Measurements from ENCODE around the gene FOXI1.
"Not testable (repeated sequence)": the region's sequence is repeated elsewhere in the genome, so short reads cannot be mapped to it uniquely, and the experiment has no call there.

The FOXI1 gene

GRCh38 chr5:170092455-170093101 lies 13.1 kb upstream of the FOXI1 start:
- no peak for DNase-seq (ENCODE audit: extremely low read depth, low read depth)
- TF ChIP-seq CTCF (IDR thresholded peaks at IDR 0.05; ENCODE audit: low read depth, low read length) = no peak

GRCh38 chr5:170094329-170094728 lies 11.4 kb upstream of the FOXI1 start:
- DNase-seq (ENCODE audit: extremely low read depth, low read depth) = not testable (repeated sequence)

DNA sequence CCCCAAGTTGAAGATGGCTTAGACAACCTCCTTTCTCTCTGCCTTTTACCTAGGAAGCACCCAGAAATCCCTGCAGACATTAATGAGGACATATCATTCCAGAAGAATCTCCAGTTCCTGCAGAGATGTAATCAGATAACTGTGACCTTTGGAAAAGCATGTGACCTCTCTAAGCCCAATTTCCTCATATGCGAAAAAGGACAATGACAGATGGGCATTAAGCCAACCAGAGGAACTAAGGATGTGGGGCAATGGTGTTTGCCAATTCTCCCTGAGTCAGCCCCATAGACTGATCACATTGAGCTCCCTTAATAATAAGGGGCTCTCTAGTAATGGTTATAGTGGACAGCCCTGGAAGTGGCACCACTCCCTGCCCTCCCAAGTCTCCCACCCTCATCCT lies 10.1 kb upstream of the FOXI1 start:
- no peak for TF ChIP-seq CTCF (IDR thresholded peaks at IDR 0.05; ENCODE audit: low read depth, low read length)
- DNase-seq (ENCODE audit: extremely low read depth, low read depth) = no peak

DNA sequence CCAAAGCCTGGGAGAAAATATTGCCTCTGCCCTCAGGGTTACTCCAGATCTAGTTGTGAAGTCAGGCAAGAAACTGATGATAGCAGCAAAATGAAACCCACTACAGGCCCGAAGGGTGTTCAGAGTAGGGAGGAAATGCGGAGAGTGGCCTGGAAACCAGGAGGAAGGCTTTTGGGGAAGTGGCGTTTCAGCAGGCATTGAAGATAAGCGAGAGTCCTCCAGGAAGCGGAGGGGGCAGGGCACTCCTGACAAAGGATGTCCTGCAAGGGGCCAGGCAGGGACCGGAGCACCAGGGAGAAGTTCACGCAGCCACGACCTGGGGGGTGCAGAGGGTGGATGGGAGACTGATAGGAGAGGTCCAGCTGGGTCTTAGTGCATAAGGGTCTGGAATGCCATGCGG lies 7.8 kb upstream of the FOXI1 start:
- no peak for DNase-seq (ENCODE audit: extremely low read depth, low read depth)
- no peak for TF ChIP-seq CTCF (IDR thresholded peaks at IDR 0.05; ENCODE audit: low read depth, low read length)

DNA sequence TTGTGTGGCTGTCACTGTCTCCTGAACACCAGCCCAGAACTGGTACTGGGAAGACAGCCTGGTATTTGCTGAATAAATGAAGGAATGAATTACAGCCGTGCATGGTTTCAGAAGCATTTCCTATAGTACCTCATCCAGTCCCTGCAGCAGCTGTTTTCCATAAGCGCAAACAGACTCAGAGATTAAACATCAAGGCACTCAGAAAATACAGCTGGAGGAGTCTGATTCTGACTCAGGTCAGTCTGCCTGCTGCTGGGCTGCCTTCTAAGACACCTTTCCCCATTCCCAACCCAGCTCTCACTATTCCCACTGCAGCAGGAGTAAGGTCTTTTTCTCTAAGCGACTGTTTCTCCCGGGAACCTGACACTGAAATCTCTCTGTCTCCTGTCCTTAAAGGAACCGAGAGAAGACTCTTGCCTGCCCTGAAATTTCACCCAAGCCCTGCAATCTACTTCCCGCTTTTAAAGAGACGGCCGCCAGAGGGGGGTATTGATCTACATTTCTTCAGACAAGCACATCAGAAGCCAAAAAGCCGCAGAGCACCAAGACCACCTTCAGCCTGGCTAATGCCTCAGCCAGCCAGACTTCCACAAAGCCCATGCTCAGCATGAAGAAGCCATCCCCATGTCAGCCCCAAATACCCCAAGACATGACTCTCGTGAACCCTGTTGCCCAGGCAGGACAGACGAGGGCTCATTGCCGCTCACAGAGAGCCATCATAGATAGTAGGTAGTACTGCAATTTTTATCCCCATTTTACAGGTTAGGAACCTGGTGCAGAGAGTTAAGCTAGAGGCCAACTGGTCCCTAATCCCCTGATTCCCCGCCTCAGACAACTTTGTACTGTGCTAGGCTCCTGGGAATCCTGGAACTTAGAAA lies 5.4 kb upstream of the FOXI1 start:
- DNase-seq (ENCODE audit: extremely low read depth, low read depth) = peak; percentile 59
- TF ChIP-seq CTCF (IDR thresholded peaks at IDR 0.05; ENCODE audit: low read depth, low read length) = peak; percentile 48

DNA sequence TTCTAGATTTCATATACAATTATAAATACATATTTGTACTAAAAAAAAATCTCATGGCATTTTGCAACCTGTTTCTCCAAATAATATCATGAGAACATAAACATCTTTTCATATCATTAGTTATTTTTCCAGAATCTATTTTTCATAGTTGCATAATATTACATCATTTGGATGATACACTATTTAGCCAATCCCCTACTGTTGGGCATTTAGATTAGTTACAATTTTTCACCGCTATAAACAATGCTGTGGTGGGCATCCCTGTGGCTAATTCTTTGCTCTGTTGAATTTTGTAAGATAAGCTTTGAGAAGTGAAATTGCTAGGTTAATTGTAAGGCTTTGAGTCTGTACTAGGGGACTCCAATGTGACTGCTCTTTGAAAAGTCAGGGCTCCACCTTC lies 2.2 kb upstream of the FOXI1 start:
- no peak for DNase-seq (ENCODE audit: extremely low read depth, low read depth)
- TF ChIP-seq CTCF (IDR thresholded peaks at IDR 0.05; ENCODE audit: low read depth, low read length) = no peak

DNA sequence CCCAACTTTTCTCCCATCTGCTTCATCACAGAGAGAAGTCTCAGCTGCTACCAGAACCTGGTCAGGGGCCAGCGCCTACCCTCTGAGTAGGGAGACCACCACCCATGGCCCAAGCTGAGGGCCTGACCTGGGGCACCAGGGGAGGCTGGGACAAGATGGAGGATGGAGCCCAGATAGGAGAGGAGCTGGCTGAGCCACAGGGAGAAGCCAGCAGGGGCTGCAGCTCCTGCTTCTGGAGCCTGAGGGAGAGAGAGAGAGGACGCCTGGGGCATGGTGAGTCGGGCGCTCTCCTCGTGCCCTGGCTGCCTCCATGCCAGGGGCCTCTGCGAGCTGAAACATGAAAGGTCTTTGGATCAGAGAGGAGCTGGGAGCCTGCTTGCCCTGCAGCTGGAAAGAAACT lies 1.4 kb upstream of the FOXI1 start:
- TF ChIP-seq CTCF (IDR thresholded peaks at IDR 0.05; ENCODE audit: low read depth, low read length) = no peak
- no peak for DNase-seq (ENCODE audit: extremely low read depth, low read depth)

Measured in AG09319 (cell line).